NT2/D1 (cell line): ENCODE data around the gene ETV5.

Source experiments
- DNase-seq: peaks from one replicate; pipeline ENCODE4 v3.0.0-alpha.2; 2011; ENCODE audit warnings: low read depth, low spot score
- H3K27me3 ChIP-seq: 2 replicates; pipeline ENCODE4 v1.6.0; 2011; ENCODE audit warnings: mild to moderate bottlenecking; ENCODE audit not compliant: insufficient read length, insufficient read depth
- H3K36me3 ChIP-seq: 2 replicates; pipeline ENCODE4 v1.6.1; 2011; ENCODE audit warnings: mild to moderate bottlenecking, low read length, mixed read lengths; ENCODE audit not compliant: insufficient read depth, insufficient read length
- H3K4me1 ChIP-seq: 2 replicates; pipeline ENCODE4 v1.5.1; 2011; ENCODE audit not compliant: insufficient read depth, insufficient read length
- H3K4me3 ChIP-seq: 2 replicates; pipeline ENCODE4 v1.5.1; 2011; ENCODE audit warnings: low read depth; ENCODE audit not compliant: insufficient read length
- H3K9ac ChIP-seq: 2 replicates; pipeline ENCODE4 v1.6.0; 2011; ENCODE audit warnings: low read depth; ENCODE audit not compliant: insufficient read length
- H3K9me3 ChIP-seq: 2 replicates; pipeline ENCODE4 v1.5.1; 2011; ENCODE audit warnings: mild to moderate bottlenecking, low read length; ENCODE audit not compliant: insufficient read depth
- SUZ12 ChIP-seq: IDR thresholded peaks from 2 replicates; pipeline ENCODE4 v1.6.1; 2011; ENCODE audit not compliant: insufficient read length, insufficient read depth; ENCODE audit errors: extremely low read depth
- YY1 ChIP-seq: IDR thresholded peaks from 2 replicates; pipeline ENCODE4 v1.6.1; 2011; ENCODE audit not compliant: insufficient read length, insufficient read depth
- ZNF274 ChIP-seq: IDR thresholded peaks from 2 replicates; pipeline ENCODE4 v1.6.1; 2011; ENCODE audit warnings: mild to moderate bottlenecking, low read depth, low read length

ETV5 gene

GRCh38 chr3:186109897-186110803 is 1.3 kb upstream of the ETV5 start:
- Histone ChIP-seq H3K4me3 (peak overlapping the region; percentile 53), H3K36me3 (peaks cover 4% of the 10 kb centered on the region), H3K9me3 (no peaks in the 10 kb centered on the region), H3K27me3 (peaks cover 75% of the 10 kb centered on the region), H3K9ac (peak overlapping the region; percentile 72), H3K4me1 (peaks cover 4% of the 10 kb centered on the region)
- no peak for DNase-seq
- TF ChIP-seq SUZ12 (no peak), YY1 (no peak), ZNF274 (no peak)

GRCh38 chr3:186108106-186108940 is 566 bp downstream of the ETV5 start:
- H3K4me1 ChIP-seq = peaks cover 4% of the 10 kb centered on the region
- peak overlapping the region; percentile 83 for H3K4me3 ChIP-seq
- DNase-seq = peak; percentile 80
- no peaks in the 10 kb centered on the region for H3K9me3 ChIP-seq
- no peak for TF ChIP-seq ZNF274
- no peak for TF ChIP-seq SUZ12
- no peak for TF ChIP-seq YY1
- H3K9ac ChIP-seq = peak overlapping the region; percentile 87
- peaks cover 59% of the 10 kb centered on the region for H3K27me3 ChIP-seq
- H3K36me3 ChIP-seq = peaks cover 12% of the 10 kb centered on the region

- H3K4me1 ChIP-seq = peaks cover 7% of the 10 kb centered on the region
- peaks cover 12% of the 10 kb centered on the region for H3K36me3 ChIP-seq
- H3K4me3 ChIP-seq = peak overlapping the region; percentile 83
- TF ChIP-seq YY1 (no peak), ZNF274 (no peak), SUZ12 (no peak)
- H3K9ac ChIP-seq = peak overlapping the region; percentile 87
- no peaks in the 10 kb centered on the region for H3K9me3 ChIP-seq
- no peak for DNase-seq
- peaks cover 50% of the 10 kb centered on the region for H3K27me3 ChIP-seq
Observed at GRCh38 chr3:186107215-186108105, 1.4 kb downstream of the ETV5 start.

GRCh38 chr3:186105543-186105942 is 3.3 kb downstream of the ETV5 start:
- Histone ChIP-seq H3K4me3 (no peak overlapping the region), H3K36me3 (peaks cover 20% of the 10 kb centered on the region), H3K9ac (no peak overlapping the region), H3K27me3 (peaks cover 31% of the 10 kb centered on the region), H3K9me3 (no peaks in the 10 kb centered on the region), H3K4me1 (peaks cover 7% of the 10 kb centered on the region)
- no peak for TF ChIP-seq SUZ12
- no peak for TF ChIP-seq YY1
- no peak for TF ChIP-seq ZNF274
- DNase-seq = no peak

GRCh38 chr3:186102687-186103086 is 6.2 kb downstream of the ETV5 start:
- peaks cover 19% of the 10 kb centered on the region for H3K27me3 ChIP-seq
- no peak for DNase-seq

DNA sequence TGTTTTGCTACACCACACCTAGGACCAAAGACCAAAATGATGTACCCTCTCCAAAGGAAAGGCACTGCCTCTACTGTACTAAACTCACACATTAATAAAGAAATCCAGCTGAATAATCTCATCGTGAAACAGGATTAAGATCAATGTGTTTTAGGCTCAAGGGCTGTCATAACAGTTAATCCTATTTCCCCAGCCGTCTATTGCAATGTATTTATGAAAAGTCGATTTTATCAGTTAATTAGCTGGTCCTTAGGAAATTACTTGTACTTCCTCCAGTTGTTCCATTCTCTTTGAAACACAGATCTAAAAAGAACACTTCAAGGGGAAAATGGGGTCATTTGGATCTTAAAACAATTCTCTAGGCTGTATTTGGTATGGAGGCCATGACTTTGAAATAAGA is 8.5 kb downstream of the ETV5 start:
- Histone ChIP-seq H3K36me3 (peaks cover 23% of the 10 kb centered on the region), H3K9me3 (no peaks in the 10 kb centered on the region), H3K9ac (no peak overlapping the region), H3K27me3 (peaks cover 2% of the 10 kb centered on the region), H3K4me1 (peaks cover 15% of the 10 kb centered on the region), H3K4me3 (no peak overlapping the region)
- no peak for DNase-seq
- no peak for TF ChIP-seq SUZ12
- no peak for TF ChIP-seq ZNF274
- TF ChIP-seq YY1 = no peak

More at GRCh38 chr3:186102687-186103086, 6.2 kb downstream of the ETV5 start:
- no peak overlapping the region for H3K4me3 ChIP-seq
- peaks cover 11% of the 10 kb centered on the region for H3K4me1 ChIP-seq
- no peak overlapping the region for H3K9ac ChIP-seq
- no peak for TF ChIP-seq YY1
- TF ChIP-seq SUZ12 = no peak
- no peak for TF ChIP-seq ZNF274
- H3K9me3 ChIP-seq = no peaks in the 10 kb centered on the region
- peaks cover 24% of the 10 kb centered on the region for H3K36me3 ChIP-seq
